Inflammatory macrophage treated with lipopolysaccharide for 1 hour (primary cell): ENCODE data around the gene AKAIN1.

Experiments
- DNase-seq, 2 donors: peaks; one replicate each; pipeline ENCODE4 v3.0.0-alpha.2; 2020 to 2022

AKAIN1 gene, protein sequence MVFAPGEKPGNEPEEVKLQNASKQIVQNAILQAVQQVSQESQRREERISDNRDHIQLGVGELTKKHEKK

DNA sequence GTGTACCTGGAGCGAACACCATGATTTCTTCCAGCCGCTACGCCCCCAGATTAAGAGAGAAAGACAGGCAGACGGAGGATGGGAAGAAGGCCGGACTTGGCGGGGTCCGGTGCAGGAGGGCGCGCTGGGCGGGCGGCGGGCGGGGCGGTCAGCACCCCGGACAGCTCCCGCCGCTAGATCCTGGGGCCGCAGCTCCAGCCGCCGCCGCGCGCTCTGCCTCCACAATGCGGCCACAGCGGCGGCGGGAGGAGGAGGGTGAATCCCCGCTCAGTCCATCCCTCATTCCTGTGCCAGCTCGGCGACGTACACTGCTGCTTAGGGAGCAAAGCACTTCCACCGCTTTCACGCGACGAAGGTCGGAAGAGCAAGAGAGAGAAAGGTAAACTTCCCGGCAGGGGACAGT lies at the start of gene AKAIN1:
Gene AKAIN1, minus strand, starts transcription at position 226 of the 403 bp plus-strand sequence. Its CDS starts 204 bp downstream, at position 22.
- peak in 1 of 2 donors; percentile 8 for DNase-seq

DNA sequence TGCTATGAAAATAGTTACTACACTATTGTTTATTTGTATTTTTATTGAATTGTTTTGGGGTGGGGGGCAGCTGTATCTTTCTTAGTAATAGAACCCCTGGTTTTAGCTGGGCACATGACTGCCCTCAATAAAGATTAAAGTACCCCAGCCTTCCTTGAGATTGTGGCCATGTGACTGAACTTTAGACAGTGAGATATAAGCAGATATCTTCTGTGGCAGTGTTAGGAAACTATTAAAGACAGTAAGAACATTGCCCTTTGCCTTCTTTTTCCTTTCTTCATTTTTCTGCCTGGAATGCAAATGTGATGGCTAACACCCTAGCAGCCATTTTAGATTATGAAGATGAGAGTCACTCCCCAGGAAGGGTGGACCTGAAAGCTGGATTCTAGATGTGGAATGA lies 47.9 kb upstream of the AKAIN1 start:
- no peak for DNase-seq

DNA sequence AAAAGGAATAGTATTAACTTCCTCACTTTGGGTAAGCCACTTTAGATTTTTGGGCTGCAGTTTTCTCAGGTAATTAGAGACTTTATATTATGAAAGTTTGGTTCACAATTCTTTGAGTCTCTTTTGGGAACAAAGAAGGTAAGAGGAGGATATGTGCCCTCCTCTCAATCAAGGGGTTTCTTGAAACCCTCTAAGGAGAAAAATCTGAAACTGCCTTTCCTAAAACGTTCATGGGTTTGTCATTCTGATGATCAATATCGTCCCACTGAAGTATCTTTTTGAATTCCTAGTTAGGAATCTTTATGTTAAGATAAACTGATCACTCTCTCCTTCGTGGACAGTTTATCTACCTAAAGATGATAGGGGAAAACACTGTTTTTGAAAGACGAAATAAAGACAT lies 42.4 kb upstream of the AKAIN1 start:
- DNase-seq, result no peak

DNA sequence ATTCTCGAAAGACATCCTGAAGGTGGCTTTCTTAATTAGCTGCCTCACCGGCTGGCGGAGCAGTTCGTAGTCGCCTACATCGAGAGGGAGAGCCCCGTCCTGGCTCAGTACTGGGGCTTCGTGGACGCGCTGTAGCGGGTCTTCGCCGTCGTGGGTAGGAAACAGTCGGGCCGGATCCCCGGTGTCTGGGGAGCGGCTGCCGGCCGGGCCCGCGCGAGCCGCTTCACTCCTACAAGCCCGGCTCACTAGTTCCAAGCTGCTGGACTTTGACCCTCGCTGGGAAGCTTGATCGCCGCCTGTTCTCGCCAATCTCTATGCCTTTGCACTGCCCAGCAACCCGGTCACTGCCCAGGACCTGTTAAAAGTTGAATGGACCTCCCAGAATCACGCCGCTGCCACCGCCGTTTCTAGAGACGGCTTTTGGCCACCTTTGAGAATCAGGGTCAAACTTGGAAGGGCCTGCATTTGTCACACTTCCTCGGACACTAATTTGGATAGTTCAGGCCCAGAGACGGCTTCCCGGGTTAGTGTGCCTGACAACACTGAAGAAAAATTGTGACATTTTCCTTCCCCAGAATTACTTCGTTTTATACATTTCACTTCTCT lies 41.4 kb upstream of the AKAIN1 start:
- peak; percentile 13 to 16 for DNase-seq

DNA sequence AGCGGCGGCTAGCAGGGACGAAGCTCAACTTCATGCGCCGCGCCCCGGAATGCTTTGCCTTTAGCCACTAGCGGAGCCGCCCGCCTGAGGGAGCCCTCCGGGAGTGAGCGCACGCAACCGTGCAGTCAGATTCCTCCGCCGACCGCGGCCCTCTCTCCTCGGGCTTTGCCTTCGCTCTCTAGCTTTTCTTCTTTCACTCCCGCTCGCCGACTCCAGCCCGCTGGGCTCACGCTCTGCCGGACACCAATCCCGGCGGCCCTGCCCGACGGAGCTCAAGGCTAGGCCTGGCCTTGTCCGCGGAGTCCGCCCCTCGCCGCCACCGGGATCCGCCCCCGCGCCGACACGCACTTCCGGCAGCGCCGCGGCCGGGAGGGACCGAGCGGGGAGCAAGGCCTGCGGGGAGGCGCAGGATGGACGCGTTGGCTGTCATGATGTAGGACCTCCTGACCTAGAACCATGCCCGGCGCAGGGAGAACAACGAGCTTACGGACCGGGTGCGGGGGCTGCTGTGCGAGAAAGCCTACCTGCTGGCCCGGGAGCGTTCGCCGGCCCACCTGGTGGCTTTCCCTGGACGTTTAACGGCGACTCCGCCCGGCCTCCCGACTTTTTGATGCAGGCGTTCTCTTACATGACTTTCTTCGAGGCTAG lies 40.8 kb upstream of the AKAIN1 start:
- DNase-seq, result peak; percentile 85 to 91

DNA sequence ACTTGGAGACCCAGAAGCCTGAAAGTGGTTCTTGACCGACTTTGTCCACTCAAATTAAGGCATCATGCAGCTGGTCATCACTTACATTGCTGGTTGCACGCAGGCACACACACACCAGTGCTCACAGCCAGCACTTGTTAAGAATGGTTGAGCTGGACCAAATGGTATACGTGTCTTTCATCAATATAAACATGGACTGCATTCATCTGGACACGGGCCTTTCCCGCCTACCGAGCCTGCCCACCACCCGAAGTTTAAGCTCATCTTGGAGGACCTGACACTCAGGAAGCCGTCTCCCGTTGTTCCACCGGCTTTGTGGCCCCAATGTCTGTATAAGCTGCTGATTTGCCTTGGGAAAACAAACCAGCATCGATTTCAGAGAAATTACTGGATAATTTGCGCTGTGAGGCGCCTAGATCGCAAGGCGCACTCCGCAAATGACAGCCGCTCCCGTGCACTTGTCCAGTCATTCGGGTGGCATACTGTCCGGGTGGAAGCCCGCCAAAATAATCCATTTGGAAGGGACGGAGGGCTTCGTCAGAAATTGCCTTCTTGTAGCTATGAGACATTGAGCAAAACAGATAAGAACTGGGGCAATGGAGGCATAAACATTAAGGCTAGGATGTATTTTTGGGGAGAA lies 40.1 kb upstream of the AKAIN1 start:
- DNase-seq, result peak in 1 of 2 donors; percentile 1

DNA sequence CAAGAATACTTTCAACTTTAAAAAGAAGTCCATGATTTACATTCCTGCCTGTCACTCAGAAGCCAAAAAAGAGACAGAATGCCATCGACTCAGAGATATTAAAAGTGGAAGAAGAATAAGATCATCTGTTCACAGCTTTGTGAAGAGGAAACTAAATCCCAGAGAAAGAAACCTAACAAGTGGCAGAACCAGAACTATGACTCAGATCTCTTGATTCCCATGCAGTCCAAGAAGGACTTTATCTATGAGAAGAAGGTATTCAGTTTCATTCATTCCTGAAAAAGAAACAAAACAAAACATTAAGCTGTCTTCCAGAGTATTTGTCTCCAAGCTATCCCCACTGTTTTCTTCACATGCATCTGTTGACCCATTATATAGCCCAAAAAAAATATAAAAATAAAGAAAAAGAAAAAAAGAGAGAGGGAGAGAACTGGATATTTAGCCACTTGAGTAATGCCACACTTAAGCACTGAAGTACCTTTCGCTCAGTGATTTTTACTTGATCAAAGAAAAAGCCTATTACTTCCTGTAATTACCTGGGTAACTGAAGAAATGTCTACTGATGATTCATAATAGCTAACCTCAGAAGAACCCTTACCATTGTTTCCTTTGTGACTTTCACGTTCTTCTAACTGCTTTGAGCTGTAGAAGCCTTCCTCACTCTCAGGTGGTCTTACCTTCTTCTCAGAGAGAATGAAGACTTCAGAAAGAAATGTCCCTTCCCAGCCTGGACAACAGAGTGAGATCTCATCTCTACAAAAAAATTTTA lies 17.7 kb upstream of the AKAIN1 start:
- DNase-seq, result no peak

DNA sequence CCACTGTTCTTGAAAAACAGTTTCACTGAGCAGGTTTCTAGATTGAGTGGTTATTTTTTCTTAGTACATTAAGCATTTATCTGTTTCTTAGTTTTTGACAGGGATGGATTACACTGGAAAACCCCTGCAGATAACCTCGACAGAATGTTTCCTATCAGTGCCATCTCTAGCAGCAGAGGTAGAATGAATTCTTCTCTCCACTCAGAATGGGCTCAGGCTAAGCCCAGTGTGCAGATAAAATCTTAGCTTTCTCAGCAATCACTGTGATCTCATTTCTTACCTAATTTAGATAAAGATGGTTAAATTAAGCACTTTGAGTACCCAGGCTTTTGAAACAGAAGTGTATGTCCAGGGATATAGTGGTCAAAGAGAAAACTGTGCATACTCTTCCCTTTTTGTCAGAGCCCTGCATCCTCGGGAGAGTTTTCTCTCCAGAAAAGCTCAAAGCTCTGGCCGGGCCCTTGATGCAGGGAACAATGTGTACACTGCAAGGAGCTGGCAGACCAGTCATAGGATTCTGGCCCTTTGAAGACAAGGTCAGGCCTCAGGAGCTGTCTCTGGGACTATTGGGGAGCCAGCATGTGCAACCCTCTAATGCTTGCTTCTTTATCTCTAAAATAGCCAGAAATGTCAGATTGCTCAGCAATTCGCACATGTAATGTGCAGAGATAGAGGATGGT lies 10.6 kb upstream of the AKAIN1 start:
- no peak for DNase-seq

DNA sequence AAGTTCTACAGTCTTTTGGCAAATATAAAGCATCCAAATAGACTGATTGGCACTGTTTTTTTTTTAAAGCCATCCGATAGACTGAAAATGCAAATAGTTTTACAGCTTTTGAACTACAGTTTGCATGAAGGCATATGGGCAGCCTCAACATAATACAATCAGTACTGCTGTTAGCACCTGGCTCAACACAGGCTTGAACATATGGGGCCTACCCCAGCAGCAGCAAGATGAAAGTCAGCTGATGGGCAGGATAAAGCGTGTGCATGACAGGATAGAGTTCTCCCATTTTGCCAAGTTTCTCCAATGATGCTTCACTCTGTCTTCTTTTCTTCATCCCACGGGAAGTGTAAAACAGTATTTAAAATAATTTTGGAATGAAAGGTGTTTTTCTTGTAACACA lies 1.3 kb upstream of the AKAIN1 start:
- DNase-seq, result no peak

DNA sequence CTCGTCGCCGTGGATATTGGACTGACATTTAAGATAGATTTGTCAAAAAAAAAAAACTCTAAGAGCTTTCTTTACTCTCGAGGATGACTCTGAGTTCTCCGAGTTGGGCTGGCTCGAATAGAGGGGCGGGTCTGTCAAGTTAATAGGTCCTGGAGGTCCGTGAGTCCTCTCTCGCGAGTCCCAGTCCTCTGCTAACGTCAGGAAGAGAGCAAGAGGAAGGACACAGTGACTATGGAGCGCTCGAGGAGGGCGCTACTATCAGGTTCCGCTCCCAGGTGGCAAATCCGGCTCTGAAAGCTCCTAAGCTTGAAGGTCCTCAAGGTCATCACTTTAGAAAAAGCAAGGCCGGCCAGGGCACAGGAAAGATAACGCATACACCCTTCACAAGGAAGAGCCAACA lies 404 bp upstream of the AKAIN1 start:
- no peak for DNase-seq

DNA sequence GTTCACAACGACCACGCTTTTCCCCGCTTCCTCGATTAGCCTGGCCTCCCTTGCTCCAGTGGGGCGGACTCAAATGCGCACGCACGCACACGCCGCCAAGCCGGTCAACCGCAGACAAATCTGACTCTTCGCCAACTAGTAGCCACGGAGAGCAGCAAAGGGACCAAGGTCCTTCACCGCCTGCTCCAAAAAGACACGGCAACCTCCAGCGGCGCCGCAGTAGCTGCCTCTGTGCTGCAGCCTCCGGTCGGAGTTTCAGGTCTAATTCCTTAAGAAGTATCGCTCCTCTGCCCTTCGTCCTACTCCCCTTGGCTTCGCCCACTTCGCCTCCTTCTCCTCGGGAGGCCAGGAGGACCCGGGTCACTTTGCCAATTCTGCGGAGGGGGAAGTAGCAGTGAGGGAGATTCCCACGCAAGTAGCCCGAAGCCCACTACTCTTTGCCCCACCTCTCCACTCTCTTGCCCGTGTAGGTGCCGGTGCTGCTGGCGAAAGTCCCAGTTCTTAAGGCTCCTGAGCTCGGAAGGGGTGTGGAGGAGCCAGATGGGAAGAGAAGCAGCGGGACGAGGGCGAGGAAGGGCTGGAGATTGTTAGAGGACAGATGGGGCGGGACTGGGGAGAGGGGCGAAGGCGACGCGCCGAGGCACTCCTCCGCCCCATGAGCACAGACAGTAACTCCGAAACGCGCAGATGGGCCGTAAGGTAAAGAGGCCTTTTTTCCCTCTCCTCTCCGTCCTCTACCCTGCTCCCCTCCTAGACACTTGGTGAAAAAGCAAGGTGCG lies 615 bp downstream of the AKAIN1 start:
- no peak for DNase-seq

DNA sequence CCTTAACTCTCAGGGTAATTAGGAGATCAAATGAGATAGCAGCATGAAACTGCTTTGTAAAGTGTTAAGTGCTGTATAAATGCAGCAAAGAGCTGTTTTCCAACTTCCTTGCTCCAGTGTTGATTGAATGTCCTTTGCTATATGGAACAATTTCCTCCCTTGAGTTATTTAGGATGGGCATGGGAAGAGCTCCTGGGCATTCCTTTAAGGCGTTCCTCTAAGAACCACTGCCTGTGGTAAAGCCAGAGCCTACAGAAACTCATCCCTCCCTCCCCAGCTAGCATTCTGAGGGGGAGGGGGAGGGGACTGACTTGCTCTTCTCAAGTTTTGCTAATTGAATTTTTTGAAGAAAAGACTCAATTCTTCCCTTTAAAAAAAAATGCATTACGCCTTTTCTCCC lies 1.4 kb downstream of the AKAIN1 start:
- no peak for DNase-seq

DNA sequence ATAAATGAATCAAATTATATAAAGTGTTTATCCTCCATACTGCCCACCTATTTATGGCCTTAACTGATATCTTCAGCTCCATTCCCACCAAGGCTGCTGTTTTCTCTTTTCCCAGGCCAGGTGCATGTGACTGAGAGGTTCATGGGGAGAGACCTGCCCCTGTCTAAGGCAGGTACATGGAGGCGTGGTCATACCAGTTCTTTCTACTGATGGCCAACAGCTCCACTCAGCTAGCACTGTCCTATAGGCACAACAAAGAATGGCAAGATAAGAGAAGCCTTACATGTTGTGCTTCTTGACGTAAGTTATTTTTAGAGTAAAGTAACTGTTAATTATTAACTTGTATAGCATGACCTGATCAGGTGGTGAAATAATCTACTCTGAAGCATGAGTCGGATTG lies 16.8 kb downstream of the AKAIN1 start:
- no peak for DNase-seq

DNA sequence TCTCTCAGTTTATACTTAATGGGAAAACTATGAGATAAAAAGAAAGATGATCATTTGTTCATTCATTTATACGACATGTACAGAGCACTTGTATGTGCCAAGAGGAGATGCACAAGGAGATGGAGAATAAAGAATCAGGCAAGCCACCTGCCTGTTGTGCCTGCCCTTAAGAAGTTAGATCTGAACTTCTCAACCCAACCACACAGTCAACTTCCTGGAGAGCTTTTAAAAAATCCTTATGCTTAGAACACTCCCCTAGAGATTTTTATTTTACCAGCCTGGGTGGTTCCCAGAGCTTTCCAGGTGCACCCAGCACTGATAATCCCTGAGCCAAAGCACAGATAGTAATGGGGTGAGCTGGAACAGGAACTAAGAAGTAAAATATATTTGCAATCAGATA lies 18.5 kb downstream of the AKAIN1 start:
- no peak for DNase-seq

DNA sequence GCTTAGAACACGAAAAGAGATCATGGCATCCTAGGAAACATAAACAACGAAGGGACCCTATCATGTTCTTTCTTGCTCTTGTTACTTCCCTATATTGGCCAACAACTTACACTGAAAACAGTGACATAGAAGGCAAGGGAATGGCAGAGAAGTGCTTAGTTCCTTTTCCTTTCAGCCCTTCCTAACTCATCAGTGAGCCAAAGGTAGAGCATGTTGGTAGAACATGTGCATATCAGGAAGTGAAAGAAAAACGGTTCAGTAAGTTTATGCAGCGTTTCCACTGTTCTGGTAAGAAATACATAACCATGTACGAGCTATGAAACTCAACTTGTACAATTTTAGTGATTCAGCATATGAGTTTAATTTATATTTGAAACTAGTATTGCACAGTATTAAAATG lies 21.7 kb downstream of the AKAIN1 start:
- DNase-seq, result peak; percentile 1 to 5

DNA sequence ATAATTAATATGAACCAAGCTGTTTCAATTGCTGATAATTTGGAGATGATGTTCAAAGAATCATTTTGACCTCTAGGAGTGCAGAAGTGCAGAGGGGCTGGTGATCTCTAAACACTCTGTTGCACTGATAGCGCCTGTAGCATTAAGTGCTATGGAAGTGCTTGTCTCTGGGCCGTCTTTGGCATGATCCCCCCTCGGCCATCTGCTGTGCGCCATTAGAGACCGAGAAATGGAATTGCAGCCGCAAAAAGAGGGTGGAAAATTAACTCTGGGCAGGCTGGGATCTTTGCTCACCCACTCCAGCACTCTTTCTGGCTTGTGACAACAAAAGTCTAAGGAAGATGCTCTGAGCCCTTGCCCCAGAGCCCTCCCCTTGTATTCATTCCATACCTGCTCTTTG lies 23.4 kb downstream of the AKAIN1 start:
- DNase-seq, result no peak

DNA sequence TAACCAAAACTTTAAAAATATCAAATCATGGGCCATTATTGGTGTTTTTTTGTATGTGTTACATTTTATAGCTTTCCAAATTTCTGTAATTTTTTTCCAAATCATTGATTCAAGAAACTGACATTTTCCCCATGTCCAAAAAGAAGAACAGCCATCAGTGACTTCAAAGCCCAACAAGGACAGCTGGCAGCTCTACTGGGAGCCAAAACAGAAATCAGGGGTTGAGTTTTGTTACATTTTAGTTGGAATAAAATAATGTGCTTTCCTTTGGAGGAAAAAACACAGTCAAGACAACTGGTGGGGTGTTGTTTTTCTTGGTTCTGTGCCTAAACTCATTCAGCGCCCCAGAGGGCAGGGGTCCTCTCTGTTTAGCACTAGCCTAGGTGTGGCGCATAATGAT lies 23.8 kb downstream of the AKAIN1 start:
- no peak for DNase-seq

DNA sequence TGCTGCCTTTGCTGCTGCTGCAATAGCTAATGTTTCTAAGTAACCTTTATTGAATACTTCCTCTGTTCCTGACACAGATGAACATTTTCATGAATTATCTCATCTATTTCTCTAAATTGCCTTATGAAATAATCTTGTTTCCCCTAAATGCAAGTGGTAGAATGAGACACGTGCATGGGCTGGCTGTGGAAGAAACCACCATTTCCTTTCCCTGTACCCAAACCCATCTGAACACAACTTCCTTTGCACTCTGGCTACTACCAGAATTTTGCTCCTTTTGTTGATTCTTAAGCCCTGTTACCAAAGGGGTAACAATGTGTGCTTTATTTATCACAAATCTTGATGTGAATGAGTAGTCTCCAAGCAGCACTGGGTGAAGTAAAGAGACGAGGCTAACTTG lies 29.2 kb downstream of the AKAIN1 start:
- no peak for DNase-seq

DNA sequence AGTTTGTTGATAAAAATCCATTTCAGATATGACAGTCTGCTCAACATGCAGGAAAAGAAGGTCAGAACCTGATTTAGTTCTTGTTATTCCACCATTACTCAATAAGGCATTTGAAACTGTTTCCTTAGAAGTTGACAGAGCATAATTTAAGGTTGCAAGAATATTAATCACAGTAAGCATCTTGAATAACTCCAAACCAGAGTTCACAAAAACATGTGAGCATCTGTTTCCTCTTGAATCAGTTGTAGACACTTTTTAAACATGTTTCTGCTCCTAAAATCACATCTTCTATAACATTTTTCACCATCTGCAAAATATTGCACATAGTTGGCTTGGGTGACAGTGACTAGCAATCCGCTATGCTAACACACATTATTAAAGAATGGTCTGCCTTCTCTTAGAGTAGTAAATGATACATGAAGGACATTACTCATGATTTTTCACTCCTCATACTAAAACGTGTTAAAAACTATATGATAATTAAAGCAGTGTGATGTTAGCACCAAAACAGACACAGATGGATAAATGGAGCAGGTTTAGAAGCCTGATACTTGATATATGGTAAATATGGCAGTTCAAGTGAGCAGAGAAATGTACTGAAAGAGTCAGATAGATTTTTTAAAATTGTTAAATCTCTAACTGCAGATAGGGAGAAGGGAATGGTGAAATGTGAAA lies 30.3 kb downstream of the AKAIN1 start:
- DNase-seq, result no peak

DNA sequence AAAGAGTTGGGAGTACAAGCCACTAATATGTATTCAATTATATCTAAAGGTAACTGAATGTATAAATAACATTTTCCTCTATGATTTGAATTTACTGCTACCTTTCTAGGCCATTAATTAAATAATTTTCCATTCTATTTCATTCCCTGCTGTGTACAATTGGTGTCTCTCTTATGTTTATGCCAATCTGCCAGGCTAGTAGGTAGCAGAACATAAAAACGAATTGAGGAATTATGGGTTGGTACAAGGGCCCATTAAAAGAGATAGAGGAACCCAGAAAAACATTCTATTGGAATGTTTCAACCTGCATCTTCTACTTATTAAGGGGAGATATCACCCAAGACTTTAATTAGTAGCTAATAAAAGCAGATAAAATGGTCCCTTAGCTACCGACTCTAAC lies 32.2 kb downstream of the AKAIN1 start:
- DNase-seq, result no peak

DNA sequence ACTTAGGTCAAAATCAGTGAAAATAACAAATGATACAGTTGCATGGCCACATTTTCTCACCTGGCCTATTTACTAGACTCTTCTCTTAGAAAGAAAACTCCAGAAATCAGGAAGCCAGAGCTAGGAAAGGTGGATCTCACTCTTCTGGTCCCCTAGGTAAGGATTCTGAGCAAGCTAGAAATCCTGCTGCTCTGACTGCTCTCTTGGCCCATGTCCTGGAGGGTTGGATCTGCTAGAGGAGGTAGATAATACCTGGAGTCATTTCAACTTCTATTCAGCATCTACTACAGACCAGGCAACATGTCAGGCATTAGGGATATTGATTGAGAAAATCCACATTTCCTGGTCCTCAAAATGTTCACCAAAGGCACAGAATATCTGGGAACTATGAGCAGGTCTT lies 34.9 kb downstream of the AKAIN1 start:
- no peak for DNase-seq

DNA sequence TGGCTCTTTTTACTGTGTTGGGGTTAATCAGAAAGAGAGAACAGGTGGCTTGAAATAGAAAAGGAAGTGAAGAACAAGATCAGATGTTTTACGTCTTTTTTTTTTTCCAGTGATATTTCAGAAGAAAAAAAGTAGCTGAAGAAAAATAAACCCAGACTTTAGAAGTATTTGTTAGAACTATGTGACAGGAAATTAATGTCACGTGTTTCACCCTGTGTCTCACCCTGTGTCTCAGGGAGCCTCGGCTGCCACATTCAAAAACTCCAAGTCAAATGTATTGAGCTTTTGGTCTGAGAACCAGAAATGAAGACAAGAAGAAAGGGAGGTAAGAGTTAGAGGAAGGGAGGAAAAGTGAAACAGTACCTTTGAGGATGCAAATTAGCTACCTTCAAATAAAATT lies 38.0 kb downstream of the AKAIN1 start:
- no peak for DNase-seq
